ENCODE results near the gene TNRC18.

Gene TNRC18

GRCh38 chr7:5320802-5321396 lies 102.7 kb downstream of the TNRC18 start:
- peak; percentile 7; the same call in 2 of the 3 replicates for ATAC-seq

GRCh38 chr7:5320391-5320790 lies 103.2 kb downstream of the TNRC18 start:
- no peak for ATAC-seq
- TF ChIP-seq ZNF70 (CRISPR knock-in tag; IDR thresholded peaks at IDR 0.05) (no peak), RARB (CRISPR knock-in tag; IDR thresholded peaks at IDR 0.05) (no peak), ZNF8 (CRISPR knock-in tag; IDR thresholded peaks at IDR 0.05) (no peak), ISL1 (CRISPR knock-in tag; IDR thresholded peaks at IDR 0.05) (no peak), ZFP3 (CRISPR knock-in tag; IDR thresholded peaks at IDR 0.05) (no peak), BACH2 (CRISPR knock-in tag; IDR thresholded peaks at IDR 0.05; ENCODE audit: borderline replicate concordance) (no peak), OSR1 (CRISPR knock-in tag; IDR thresholded peaks at IDR 0.05) (no peak), ZC3H10 (CRISPR knock-in tag; IDR thresholded peaks at IDR 0.05) (no peak), ZFP30 (CRISPR knock-in tag; IDR thresholded peaks at IDR 0.05) (no peak), TSHZ2 (CRISPR knock-in tag; IDR thresholded peaks at IDR 0.05) (no peak), ARNTL (CRISPR knock-in tag; IDR thresholded peaks at IDR 0.05; ENCODE audit: borderline replicate concordance, low read depth) (no peak), PATZ1 (CRISPR knock-in tag; IDR thresholded peaks at IDR 0.05; ENCODE audit: borderline replicate concordance) (no peak), GLIS3 (CRISPR knock-in tag; IDR thresholded peaks at IDR 0.05) (no peak)

More at GRCh38 chr7:5320802-5321396, 102.7 kb downstream of the TNRC18 start:
- TF ChIP-seq RARB (CRISPR knock-in tag; IDR thresholded peaks at IDR 0.05), result no peak
- TF ChIP-seq ZNF8 (CRISPR knock-in tag; IDR thresholded peaks at IDR 0.05), result no peak
- no peak for TF ChIP-seq ZNF565 (CRISPR knock-in tag; conservative IDR thresholded peaks at IDR 0.05; ENCODE audit: low read depth)
- TF ChIP-seq PATZ1 (CRISPR knock-in tag; IDR thresholded peaks at IDR 0.05; ENCODE audit: borderline replicate concordance), result no peak
- no peak for TF ChIP-seq TSHZ2 (CRISPR knock-in tag; IDR thresholded peaks at IDR 0.05)
- no peak for TF ChIP-seq CSDC2 (CRISPR knock-in tag; IDR thresholded peaks at IDR 0.05)
- no peak for TF ChIP-seq ISL1 (CRISPR knock-in tag; IDR thresholded peaks at IDR 0.05)
- no peak for TF ChIP-seq CREB5 (CRISPR knock-in tag; IDR thresholded peaks at IDR 0.05; ENCODE audit: low read depth)
- TF ChIP-seq PPARA (CRISPR knock-in tag; IDR thresholded peaks at IDR 0.05; ENCODE audit: borderline replicate concordance), result no peak
- no peak for TF ChIP-seq BACH2 (CRISPR knock-in tag; IDR thresholded peaks at IDR 0.05; ENCODE audit: borderline replicate concordance)
- TF ChIP-seq ARNTL (CRISPR knock-in tag; IDR thresholded peaks at IDR 0.05; ENCODE audit: borderline replicate concordance, low read depth), result no peak
- no peak for TF ChIP-seq ZFP3 (CRISPR knock-in tag; IDR thresholded peaks at IDR 0.05)
- TF ChIP-seq POU6F1 (CRISPR knock-in tag; IDR thresholded peaks at IDR 0.05; ENCODE audit: borderline replicate concordance, low read depth), result no peak
- no peak for TF ChIP-seq OSR1 (CRISPR knock-in tag; IDR thresholded peaks at IDR 0.05)
